H1 (cell line): ENCODE data around the gene SPAG16. TPM values are rescaled to one million over a fixed set of nuclear protein-coding genes. Genes with fewer than 3 reads are reported as not detected.

ENCODE experiments used
- CTCF ChIA-PET: fragments of 300-600 bp; sonication (Branson Sonifier 250); formaldehyde crosslinking; loops from one replicate; lab custom pipeline; 2021; ENCODE audit not compliant: partially characterized antibody; lab: Charles Lee
- POLR2A ChIA-PET: fragments of 300-600 bp; sonication (Branson Sonifier 250); formaldehyde crosslinking; loops from one replicate; lab custom pipeline; 2021; ENCODE audit warnings: inconsistent platforms; ENCODE audit not compliant: partially characterized antibody; lab: Charles Lee
- DNase-seq, 2 experiments: peaks; one replicate each; pipeline versions ENCODE4 v3.0.0 to v3.0.0-alpha.2; 2010 to 2022; ENCODE audit warnings: low spot score in 2 of 2, low read depth in 1 of 2, mixed read lengths in 1 of 2
- FAIRE-seq: peaks from 2 replicates; lab custom pipeline; 2011; peaks lifted over from hg19 to GRCh38; lab: Jason Lieb, UNC
- H2AFZ ChIP-seq: 2 replicates; pipeline ENCODE4 v1.8.1; 2012; ENCODE audit warnings: low read length, inconsistent platforms
- H2AK5ac ChIP-seq: 2 replicates; pipeline ENCODE4 v1.6.1; 2013; ENCODE audit warnings: low read depth, low read length
- H2BK120ac ChIP-seq: replicated peaks from 2 replicates; pipeline ENCODE3; 2013; ENCODE audit warnings: low read depth, low read length, inconsistent platforms
- H2BK12ac ChIP-seq: 2 replicates; pipeline ENCODE4 v1.6.1; 2013; ENCODE audit warnings: low read depth, low read length
- H2BK15ac ChIP-seq: 2 replicates; pipeline ENCODE4 v1.6.1; 2013; ENCODE audit warnings: low read length
- H2BK20ac ChIP-seq: 2 replicates; pipeline ENCODE4 v1.6.1; 2013; ENCODE audit warnings: low read length
- H2BK5ac ChIP-seq: 2 replicates; pipeline ENCODE4 v1.6.1; 2013; ENCODE audit warnings: low read depth, low read length
- H3K14ac ChIP-seq: 2 replicates; pipeline ENCODE4 v1.6.1; 2013; ENCODE audit warnings: inconsistent platforms; ENCODE audit not compliant: insufficient read length
- H3K18ac ChIP-seq: 2 replicates; pipeline ENCODE4 v1.6.1; 2013; ENCODE audit warnings: low read length; ENCODE audit errors: extremely low read depth
- H3K23ac ChIP-seq: 2 replicates; pipeline ENCODE4 v1.6.1; 2013; ENCODE audit warnings: inconsistent platforms; ENCODE audit not compliant: insufficient read length
- H3K23me2 ChIP-seq: 2 replicates; pipeline ENCODE4 v1.6.1; 2013; ENCODE audit warnings: low read depth, low read length
- H3K27ac ChIP-seq: 2 replicates; pipeline ENCODE4 v1.6.1; 2011; ENCODE audit warnings: low read depth, low read length, inconsistent platforms
- H3K27me3 ChIP-seq, 4 experiments: replicated peaks in 1 of 4; 1 replicate in 1 of 4; 2 replicates in 3 of 4; pipeline versions ENCODE4 v1.6.1 to v1.8.1; 2011 to 2013; ENCODE audit warnings: low read length in 3 of 4, mild to moderate bottlenecking in 3 of 4, inconsistent platforms in 2 of 4, mixed read lengths in 2 of 4, moderate library complexity in 1 of 4; ENCODE audit not compliant: control insufficient read depth in 3 of 4, insufficient read depth in 3 of 4; ENCODE audit errors: extremely low read depth in 1 of 4
- H3K36me3 ChIP-seq, 4 experiments: 2 replicates each; pipeline versions ENCODE4 v1.6.1 to v1.8.1; 2011 to 2013; ENCODE audit warnings: mild to moderate bottlenecking in 4 of 4, low read length in 3 of 4, moderate library complexity in 2 of 4, control low read depth in 1 of 4, inconsistent platforms in 1 of 4; ENCODE audit not compliant: insufficient read depth in 4 of 4, control insufficient read depth in 2 of 4
- H3K4ac ChIP-seq: replicated peaks from 2 replicates; pipeline ENCODE3; 2013; ENCODE audit warnings: low read length, low read depth, mixed read lengths, inconsistent platforms; ENCODE audit not compliant: insufficient read length
- H3K4me1 ChIP-seq, 4 experiments: replicated peaks in 1 of 4; 1 replicate in 1 of 4; 2 replicates in 3 of 4; pipeline versions ENCODE4 v1.6.1 to v1.8.1; 2011 to 2013; ENCODE audit warnings: low read length in 3 of 4, inconsistent platforms in 2 of 4, mixed read lengths in 1 of 4; ENCODE audit not compliant: insufficient read depth in 4 of 4, control insufficient read depth in 3 of 4
- H3K4me2 ChIP-seq, 2 experiments: 2 replicates each; pipeline versions ENCODE4 v1.6.1 to v1.8.1; 2011 to 2013; ENCODE audit warnings: low read depth in 2 of 2, low read length in 2 of 2, control low read depth in 1 of 2, inconsistent platforms in 1 of 2, mild to moderate bottlenecking in 1 of 2; ENCODE audit not compliant: insufficient read depth in 1 of 2
- H3K4me3 ChIP-seq, 4 experiments: fragments of 200-600, 300-600 bp in 1 of 4; sonication (generic), shearing (Covaris generic), sonication (Bioruptor Twin) in 1 of 4; 2 replicates each; pipeline versions ENCODE4 v1.5.1 to v1.8.1; 2011 to 2016; ENCODE audit warnings: low read length in 4 of 4, low read depth in 3 of 4, control low read depth in 2 of 4, inconsistent platforms in 2 of 4, mild to moderate bottlenecking in 2 of 4, mixed read lengths in 1 of 4, moderate library complexity in 1 of 4; ENCODE audit not compliant: insufficient read depth in 2 of 4; ENCODE audit errors: extremely low read depth in 1 of 4
- H3K56ac ChIP-seq: replicated peaks from 2 replicates; pipeline ENCODE3; 2013; ENCODE audit warnings: low read depth, mild to moderate bottlenecking, mixed read lengths, low read length, inconsistent platforms; ENCODE audit not compliant: insufficient read length
- H3K79me1 ChIP-seq: 2 replicates; pipeline ENCODE4 v1.6.1; 2013; ENCODE audit warnings: low read depth, low read length, control low read depth
- H3K79me2 ChIP-seq, 2 experiments: 2 replicates each; pipeline versions ENCODE4 v1.6.1 to v1.8.1; 2012 to 2013; ENCODE audit warnings: low read length in 2 of 2, mild to moderate bottlenecking in 2 of 2, inconsistent platforms in 1 of 2; ENCODE audit not compliant: insufficient read depth in 2 of 2, control insufficient read depth in 1 of 2
- H3K9ac ChIP-seq, 4 experiments: replicated peaks in 1 of 4; 1 replicate in 1 of 4; 2 replicates in 3 of 4; pipeline versions ENCODE4 v1.6.1 to v1.8.1; 2011 to 2013; ENCODE audit warnings: low read depth in 3 of 4, low read length in 3 of 4, control low read depth in 2 of 4, mild to moderate bottlenecking in 2 of 4, moderate library complexity in 2 of 4, inconsistent platforms in 1 of 4; ENCODE audit errors: extremely low read depth in 1 of 4
- H3K9me3 ChIP-seq, 2 experiments: 2 replicates each; pipeline versions ENCODE4 v1.6.1 to v1.8.1; 2012 to 2013; ENCODE audit warnings: mild to moderate bottlenecking in 2 of 2, moderate library complexity in 2 of 2, control low read depth in 1 of 2, inconsistent platforms in 1 of 2, low read depth in 1 of 2, low read length in 1 of 2, mixed read lengths in 1 of 2; ENCODE audit not compliant: insufficient read depth in 2 of 2
- H4K20me1 ChIP-seq, 2 experiments: replicated peaks in 1 of 2; 2 replicates each; pipeline versions ENCODE3 to v1.8.1; 2011 to 2013; ENCODE audit warnings: inconsistent platforms in 2 of 2, low read length in 2 of 2, mild to moderate bottlenecking in 1 of 2; ENCODE audit not compliant: insufficient read depth in 2 of 2, control insufficient read depth in 1 of 2
- H4K5ac ChIP-seq: 2 replicates; pipeline ENCODE4 v1.6.1; 2013; ENCODE audit warnings: low read length, low read depth, mixed read lengths, inconsistent platforms; ENCODE audit not compliant: insufficient read length
- H4K8ac ChIP-seq: 2 replicates; pipeline ENCODE4 v1.8.0; 2013; ENCODE audit warnings: mild to moderate bottlenecking, moderate library complexity, low read length, inconsistent platforms; ENCODE audit not compliant: insufficient read depth; ENCODE audit errors: extremely low read depth
- H4K91ac ChIP-seq: replicated peaks from 2 replicates; pipeline ENCODE3; 2013; ENCODE audit warnings: low read length, mixed read lengths, inconsistent platforms; ENCODE audit not compliant: insufficient read length
- CHD2 ChIP-seq: IDR thresholded peaks from 2 replicates; pipeline ENCODE4 v1.6.1; 2012; ENCODE audit warnings: low read length, improper control_type of control experiment
- CREB1 ChIP-seq: IDR thresholded peaks from 2 replicates; pipeline ENCODE4 v1.6.1; 2012; ENCODE audit warnings: inconsistent platforms
- EP300 ChIP-seq, 2 experiments: IDR thresholded peaks; 1 replicate in 1 of 2; 2 replicates in 1 of 2; pipeline ENCODE4 v1.6.1; 2011 to 2012; ENCODE audit warnings: low read depth in 2 of 2, low read length in 2 of 2, mild to moderate bottlenecking in 2 of 2, borderline replicate concordance in 1 of 2, inconsistent platforms in 1 of 2, moderate library complexity in 1 of 2
- FOSL1 ChIP-seq: IDR thresholded peaks from 2 replicates; pipeline ENCODE4 v1.6.1; 2011; ENCODE audit warnings: mild to moderate bottlenecking, low read depth, low read length, moderate library complexity; ENCODE audit not compliant: insufficient read depth
- GTF2F1 ChIP-seq: IDR thresholded peaks from 2 replicates; pipeline ENCODE4 v1.6.1; 2012; ENCODE audit warnings: low read depth, low read length, improper control_type of control experiment, borderline replicate concordance
- HDAC2 ChIP-seq, 2 experiments: fragments of 300-600 bp in 1 of 2; sonication (generic) in 1 of 2; IDR thresholded peaks; 2 replicates each; pipeline ENCODE4 v1.6.1; 2011 to 2012; ENCODE audit warnings: low read depth in 2 of 2, low read length in 2 of 2, mild to moderate bottlenecking in 2 of 2, moderate library complexity in 2 of 2, borderline replicate concordance in 1 of 2, inconsistent platforms in 1 of 2
- HDAC6 ChIP-seq: IDR thresholded peaks from one replicate; pipeline ENCODE4 v1.7.1; 2012; ENCODE audit warnings: low read depth, mild to moderate bottlenecking, inconsistent platforms, low read length, moderate library complexity
- JUND ChIP-seq: IDR thresholded peaks from 2 replicates; pipeline ENCODE4 v1.6.1; 2011; ENCODE audit warnings: mild to moderate bottlenecking, improper control_type of control experiment, low read length
- POLR2A ChIP-seq, 2 experiments: IDR thresholded peaks; 1 replicate in 1 of 2; 2 replicates in 1 of 2; pipeline ENCODE4 v1.6.1; 2011; ENCODE audit warnings: low read depth in 2 of 2, low read length in 2 of 2, mild to moderate bottlenecking in 2 of 2; ENCODE audit errors: control extremely low read depth in 1 of 2
- POLR2AphosphoS5 ChIP-seq: IDR thresholded peaks from 2 replicates; pipeline ENCODE4 v1.6.1; 2011; ENCODE audit warnings: low read depth, low read length
- SIN3A ChIP-seq, 2 experiments: IDR thresholded peaks in 1 of 2; conservative IDR thresholded peaks in 1 of 2; 2 replicates each; pipeline ENCODE4 v1.6.1; 2011 to 2012; ENCODE audit warnings: low read length in 2 of 2, improper control_type of control experiment in 1 of 2, low read depth in 1 of 2, mild to moderate bottlenecking in 1 of 2
- SP1 ChIP-seq: IDR thresholded peaks from 2 replicates; pipeline ENCODE4 v1.6.1; 2011; ENCODE audit warnings: low read depth, low read length
- SP2 ChIP-seq: IDR thresholded peaks from 2 replicates; pipeline ENCODE4 v1.6.1; 2012; ENCODE audit warnings: mild to moderate bottlenecking, low read length, inconsistent platforms
- TAF7 ChIP-seq: optimal IDR thresholded peaks from 2 replicates; pipeline ENCODE3; 2011; ENCODE audit warnings: low read depth, mild to moderate bottlenecking, inconsistent platforms, low read length, moderate library complexity, borderline replicate concordance
- WGBS, 2 experiments: shearing (Covaris generic) in 1 of 2; methylation state at CpG; one replicate each; pipeline versions ENCODE4 v1.1.6 to v1.1.7; 2013 to 2015; ENCODE audit warnings: low lambda C conversion rate in 2 of 2, mixed read lengths in 2 of 2, inconsistent platforms in 1 of 2, low coverage in 1 of 2, missing lambda C conversion rate in 1 of 2; ENCODE audit not compliant: insufficient replicate concordance in 2 of 2, insufficient coverage in 1 of 2, insufficient read length in 1 of 2; ENCODE audit errors: extremely low coverage in 1 of 2, missing lambda C conversion rate in 1 of 2; 5-methylcytosine and 5-hydroxymethylcytosine counted together
- polyA plus RNA-seq, 7 experiments: library from polyadenylated mRNA; depleted of rRNA in 3 of 7; stranded (reverse) in 5 of 7; unstranded in 2 of 7; fragments of >200 nt in 5 of 7; fragments of 200-250 nt in 2 of 7; gene quantifications; 1 replicate in 5 of 7; 2 replicates in 1 of 7; 4 replicates in 1 of 7; pipeline versions ENCODE4 v1.2.1 to v1.2.3, GENCODE V29; 2011 to 2013; ENCODE audit warnings: missing spikeins in 2 of 7, mixed read lengths in 2 of 7
- total RNA-seq: library from RNA; stranded (reverse); fragmentation: NEBNext Ultra II Directional; extraction: Animal tissue kit (Norgen Biotek cat#: 25700); gene quantifications from 2 replicates; pipeline ENCODE4 v1.2.1, GENCODE V29; 2021
- TF ChIP-seq, protein P1 (sequence below): IDR thresholded peaks from 2 replicates; pipeline ENCODE4 v1.6.1; 2011; ENCODE audit warnings: low read depth, mild to moderate bottlenecking, low read length; ENCODE audit not compliant: insufficient read depth

SPAG16 gene
- total and polyA plus RNA-seq, 2 of the 8 experiments (the other 6 are each of a cell fraction or from before 2014, with no cell fraction given), result 6.0 to 14.9 TPM

DNA sequence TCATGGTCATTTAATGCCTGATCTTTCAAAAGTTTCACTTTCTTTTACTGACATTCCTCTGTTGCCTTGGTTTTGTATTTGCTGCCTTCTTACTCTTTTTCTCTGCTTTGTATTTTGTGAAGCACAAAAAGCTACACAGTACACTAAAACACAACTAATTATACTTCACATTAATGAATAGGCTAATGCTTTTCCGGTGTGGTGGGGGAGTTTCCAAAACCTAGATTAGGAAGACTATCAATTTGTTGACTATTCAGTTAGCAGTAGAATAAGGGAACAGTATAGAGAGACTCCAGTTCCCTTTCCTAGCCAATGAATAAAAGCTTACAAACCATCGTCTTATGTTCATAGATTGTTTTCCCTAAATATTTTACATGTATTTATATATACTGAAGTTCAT lies 468.3 kb downstream of the SPAG16 start:
- ChIA-PET CTCF (interaction anchor here (0.8 to 1.0 kb wide), 2 partner anchors 14 to 880 kb away, joined by 3 to 4 read pairs; no protein-coding TSS in a partner anchor), POLR2A (no interaction called here)
- FAIRE-seq (no peak), DNase-seq (no peak)
- Histone ChIP-seq H3K9ac (no peak overlapping the region), H3K56ac (no peak overlapping the region), H3K79me2 (no peaks in the 10 kb centered on the region), H2AFZ (no peak overlapping the region), H3K79me1 (no peaks in the 10 kb centered on the region), H3K18ac (no peak overlapping the region), H3K27ac (no peak overlapping the region), H3K4me2 (no peak overlapping the region), H3K23ac (no peak overlapping the region), H3K23me2 (no peaks in the 10 kb centered on the region), H4K8ac (no peak overlapping the region), H2BK120ac (no peak overlapping the region), H2BK20ac (no peak overlapping the region), H3K9me3 (no peaks in the 10 kb centered on the region), H3K4me1 (no peaks in the 10 kb centered on the region), H3K36me3 (no peaks in the 10 kb centered on the region), H4K5ac (no peak overlapping the region), H3K4ac (no peak overlapping the region), H2BK12ac (no peak overlapping the region), H3K27me3 (no peaks in the 10 kb centered on the region), H4K20me1 (no peaks in the 10 kb centered on the region), H2BK5ac (no peak overlapping the region), H2BK15ac (no peak overlapping the region), H3K4me3 (no peak overlapping the region), H4K91ac (no peak overlapping the region), H3K14ac (no peak overlapping the region), H2AK5ac (no peak overlapping the region)
- 89% methylated on average over 2 of the region's 2 CpGs; no CpG with 5 or more reads in 1 of the 2 experiments for WGBS, 2 experiments
- TF ChIP-seq JUND (no peak), SP2 (no peak), CHD2 (no peak), EP300 (IDR thresholded peaks at IDR 0.05; ENCODE audit: borderline replicate concordance in 1 of 2, low read depth in 2 of 2, low read length in 2 of 2) (no peak), SIN3A (conservative IDR thresholded peaks at IDR 0.05 in 1 of 2, IDR thresholded peaks at IDR 0.05 in 1 of 2; ENCODE audit: low read depth in 1 of 2, low read length in 2 of 2) (no peak), HDAC2 (IDR thresholded peaks at IDR 0.05; ENCODE audit: borderline replicate concordance in 1 of 2, low read depth in 2 of 2, low read length in 2 of 2) (no peak), CREB1 (no peak), FOSL1 (no peak), GTF2F1 (no peak), TAF7 (no peak), POLR2A (IDR thresholded peaks at IDR 0.05; ENCODE audit: control extremely low read depth in 1 of 2, low read depth in 2 of 2, low read length in 2 of 2) (no peak), HDAC6 (no peak), POLR2AphosphoS5 (no peak), SP1 (no peak)
- TF ChIP-seq, protein P1, sequence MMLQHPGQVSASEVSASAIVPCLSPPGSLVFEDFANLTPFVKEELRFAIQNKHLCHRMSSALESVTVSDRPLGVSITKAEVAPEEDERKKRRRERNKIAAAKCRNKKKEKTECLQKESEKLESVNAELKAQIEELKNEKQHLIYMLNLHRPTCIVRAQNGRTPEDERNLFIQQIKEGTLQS, result no peak
